HG02610 (cell line): ENCODE measurements around the gene ITIH1.

Experiments used
- ATAC-seq: cut with Tn5 transposase; IDR thresholded peaks from one replicate; pipeline ENCODE4 v1.9.1; 2021; ENCODE audit warnings: mild to moderate bottlenecking, moderate library complexity; ENCODE audit not compliant: unreplicated experiment

Gene ITIH1

GRCh38 chr3:52790337-52790736, 12.9 kb downstream of the ITIH1 start:
- no peak for ATAC-seq

DNA sequence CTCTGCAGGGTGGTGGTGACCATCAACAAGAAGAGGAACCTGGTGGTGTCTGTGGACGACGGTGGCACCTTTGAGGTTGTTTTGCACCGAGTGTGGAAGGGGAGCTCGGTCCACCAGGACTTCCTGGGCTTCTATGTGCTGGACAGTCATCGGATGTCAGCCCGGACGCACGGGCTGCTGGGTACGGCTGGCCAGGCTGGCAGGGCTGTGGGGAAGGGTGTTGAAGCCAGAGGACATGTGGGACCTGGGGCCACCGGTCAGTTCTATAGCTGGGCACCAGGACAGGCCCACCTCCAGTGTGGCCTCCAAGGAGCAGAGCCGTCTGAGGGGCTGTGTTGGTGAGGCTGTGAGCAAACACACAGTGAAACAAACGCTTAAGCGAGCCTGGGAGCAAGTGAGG, 13.3 kb downstream of the ITIH1 start:
- no peak for ATAC-seq

GRCh38 chr3:52791366-52791765, 14.0 kb downstream of the ITIH1 start:
- ATAC-seq = no peak

GRCh38 chr3:52791928-52792327, 14.5 kb downstream of the ITIH1 start:
- no peak for ATAC-seq

GRCh38 chr3:52792413-52792812, 15.0 kb downstream of the ITIH1 start:
- no peak for ATAC-seq

- no peak for ATAC-seq
Measured at GRCh38 chr3:52792961-52793695, 15.7 kb downstream of the ITIH1 start.

GRCh38 chr3:52793702-52794611, 16.6 kb downstream of the ITIH1 start:
- ATAC-seq = no peak

GRCh38 chr3:52794612-52795099, 17.3 kb downstream of the ITIH1 start, which contains the start of gene ITIH3:
Gene ITIH3, plus strand, starts transcription at chr3:52794796. Its CDS starts 8 bp downstream, at chr3:52794804.
- ATAC-seq = no peak

DNA sequence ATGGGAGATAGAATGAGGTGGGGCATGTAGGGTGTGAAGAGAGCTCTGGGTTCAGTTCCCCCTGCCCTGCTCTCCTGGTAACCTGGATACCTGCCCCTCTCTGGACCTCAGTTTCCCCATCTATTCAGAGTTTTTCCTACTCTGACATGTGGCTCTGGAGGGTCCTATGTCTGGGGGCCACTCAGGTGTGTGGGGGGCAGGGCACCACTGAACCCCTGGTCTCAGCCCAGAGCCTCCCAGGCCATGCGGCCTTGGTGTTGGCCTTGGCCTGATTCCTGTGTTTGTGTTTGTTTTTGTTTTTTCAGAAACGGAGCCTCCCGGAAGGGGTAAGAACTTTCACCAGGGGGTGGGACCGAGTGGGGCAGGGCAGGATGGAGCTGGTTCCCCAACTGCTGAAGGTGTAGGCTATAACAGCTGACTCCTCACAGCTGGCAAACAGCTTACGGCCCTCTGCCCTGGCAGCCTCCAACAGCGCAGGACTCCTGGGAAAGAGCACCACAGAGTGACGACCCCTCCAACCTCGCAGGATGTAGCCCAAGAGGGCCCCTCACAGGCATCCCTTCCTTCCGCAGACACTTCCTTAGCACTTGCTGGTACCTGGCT, 18.0 kb downstream of the ITIH1 start:
- ATAC-seq = no peak

DNA sequence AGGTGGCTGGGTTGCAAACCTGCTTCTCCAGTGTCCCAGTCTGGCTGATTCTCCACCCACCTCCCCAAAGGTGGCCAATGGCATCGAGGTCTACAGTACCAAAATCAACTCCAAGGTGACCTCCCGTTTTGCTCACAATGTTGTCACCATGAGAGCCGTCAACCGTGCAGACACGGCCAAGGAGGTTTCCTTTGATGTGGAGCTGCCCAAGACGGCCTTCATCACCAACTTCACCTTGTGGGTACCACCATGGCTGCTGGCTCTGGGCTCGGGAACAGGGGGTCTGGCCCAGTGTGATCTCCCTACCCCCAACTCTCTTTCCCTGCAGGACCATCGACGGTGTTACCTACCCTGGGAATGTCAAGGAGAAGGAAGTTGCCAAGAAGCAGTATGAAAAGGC, 19.0 kb downstream of the ITIH1 start:
- ATAC-seq = no peak

GRCh38 chr3:52798376-52798977, 21.1 kb downstream of the ITIH1 start:
- ATAC-seq = no peak

DNA sequence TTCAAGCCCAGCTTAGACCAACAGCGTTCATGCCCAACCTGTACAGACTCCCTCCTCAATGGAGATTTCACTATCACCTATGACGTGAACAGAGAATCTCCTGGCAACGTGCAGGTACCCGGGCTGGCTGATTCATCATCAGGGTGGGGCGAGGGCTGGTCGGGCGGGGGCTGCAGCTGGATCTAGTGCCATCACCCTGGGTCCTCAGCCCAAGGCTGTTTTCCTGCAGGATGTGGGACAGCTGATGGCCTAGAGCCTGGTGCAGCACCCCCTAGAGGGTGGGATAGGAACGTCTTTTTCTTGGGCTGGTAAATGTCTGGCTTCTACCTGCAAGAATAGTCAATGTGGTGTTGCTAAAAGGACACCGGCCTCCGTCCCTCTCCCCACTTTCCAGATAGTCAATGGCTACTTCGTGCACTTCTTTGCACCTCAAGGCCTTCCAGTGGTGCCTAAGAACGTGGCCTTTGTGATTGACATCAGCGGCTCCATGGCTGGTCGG, 21.6 kb downstream of the ITIH1 start:
- no peak for ATAC-seq

- ATAC-seq = no peak
Measured at GRCh38 chr3:52800079-52800478, 22.7 kb downstream of the ITIH1 start.

DNA sequence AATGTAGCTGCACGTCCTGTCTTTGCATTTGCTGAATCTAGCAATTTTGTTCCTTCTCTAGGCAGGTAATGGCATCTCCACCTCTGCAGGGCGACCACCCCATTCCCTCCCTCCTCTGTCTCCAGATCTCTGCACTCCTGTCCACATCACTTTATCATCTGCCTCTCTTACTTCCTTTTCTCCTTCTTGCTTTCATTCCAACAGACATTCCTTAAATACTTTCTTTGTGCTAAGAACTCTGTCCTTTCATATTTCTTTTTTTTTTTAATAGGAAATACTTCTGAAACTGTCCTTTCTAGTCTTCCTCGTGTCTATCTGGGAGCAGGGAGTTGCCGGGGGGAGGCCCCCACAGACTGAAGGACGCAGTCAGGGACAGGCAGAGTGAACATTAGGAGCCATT, 24.4 kb downstream of the ITIH1 start:
- no peak for ATAC-seq

DNA sequence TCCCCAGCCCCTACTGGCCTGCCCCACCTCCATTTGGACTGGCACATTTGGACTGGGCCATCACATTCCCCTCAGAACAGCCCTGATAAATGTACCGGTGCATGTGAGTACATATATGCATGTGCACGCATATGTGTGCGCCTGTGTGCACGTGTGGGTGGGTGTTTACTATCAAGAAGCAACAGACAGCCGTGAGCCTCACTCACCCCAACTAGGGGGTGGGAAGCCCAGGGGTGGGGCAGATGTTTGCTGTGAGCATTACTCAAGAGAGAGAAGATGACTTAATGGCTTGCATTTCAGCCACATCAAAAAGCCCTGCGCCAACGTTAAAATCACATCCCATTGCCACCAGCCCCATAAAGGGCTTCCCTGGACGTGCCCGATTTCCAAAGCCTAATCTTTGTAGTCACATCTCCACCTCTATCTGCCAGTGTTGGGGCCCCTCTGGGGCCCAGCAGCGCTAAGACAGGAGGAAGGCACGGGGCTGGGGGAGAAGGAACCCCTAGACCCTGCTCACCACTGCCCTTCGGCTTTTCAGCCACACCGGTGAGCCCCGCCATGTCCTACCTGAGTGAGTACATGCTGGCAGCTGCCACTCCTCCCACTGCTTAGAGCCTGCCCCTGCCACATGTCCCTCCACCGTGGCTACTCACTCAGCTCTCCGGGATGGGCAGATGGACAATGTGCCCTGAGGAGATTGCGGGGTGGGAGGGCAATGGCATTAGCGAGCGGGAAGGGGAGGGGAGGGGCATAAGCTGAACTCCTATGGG, 28.1 kb downstream of the ITIH1 start:
- ATAC-seq = no peak

GRCh38 chr3:52809149-52809548, 31.8 kb downstream of the ITIH1 start:
- no peak for ATAC-seq

DNA sequence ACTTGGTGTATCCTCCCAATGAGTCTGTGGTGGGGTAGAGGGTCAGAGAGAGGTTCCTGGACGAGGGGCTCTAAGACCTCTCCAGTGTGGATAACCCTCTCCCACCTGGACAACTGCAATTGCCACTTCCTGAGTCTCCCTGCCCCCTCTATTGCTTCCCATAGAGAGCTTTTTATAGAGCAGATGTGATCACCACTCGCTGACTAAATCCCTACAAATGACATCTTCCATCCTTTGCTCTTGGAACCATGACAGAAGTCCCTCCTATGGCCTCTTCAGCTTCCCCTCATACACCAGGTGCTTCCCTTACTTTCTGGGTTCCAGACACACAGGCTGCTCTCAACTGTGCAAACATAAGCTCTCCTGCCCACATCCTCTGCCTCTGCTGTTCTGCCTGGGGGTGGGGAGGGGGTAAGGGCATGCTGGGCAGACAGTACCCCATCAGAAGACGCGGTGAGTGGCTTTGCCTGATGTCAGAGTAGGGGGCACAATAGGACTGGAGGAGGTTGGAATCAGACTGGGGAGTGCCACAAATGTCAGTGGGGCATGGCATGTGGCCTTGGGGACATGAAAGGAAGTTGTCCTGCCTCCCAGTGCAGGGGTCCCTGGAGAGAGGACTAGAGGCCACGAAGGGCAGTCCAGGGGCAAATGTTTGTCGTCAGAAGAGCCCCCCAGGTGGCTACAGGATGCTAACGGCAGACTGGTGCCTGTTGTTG, 32.4 kb downstream of the ITIH1 start:
- ATAC-seq = no peak

DNA sequence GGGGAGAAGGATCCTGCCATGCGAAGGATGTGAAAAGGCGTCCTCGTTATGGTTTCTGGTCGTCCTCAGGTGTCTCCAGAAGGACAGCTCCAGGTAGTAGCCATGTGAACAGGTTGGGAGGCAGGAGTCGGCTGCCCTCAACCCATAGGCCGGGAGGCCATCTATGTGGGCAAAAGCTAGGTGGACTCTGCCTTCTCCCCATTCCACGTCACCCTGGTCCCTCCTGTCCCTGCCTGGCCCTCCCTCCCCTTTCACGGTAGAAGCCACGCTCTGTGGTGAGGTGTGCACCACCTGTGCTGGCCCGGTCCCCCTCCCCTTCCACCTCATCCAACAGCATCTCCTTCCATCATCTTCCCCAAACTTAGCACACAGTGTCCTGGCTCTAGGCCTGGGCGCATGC, 33.5 kb downstream of the ITIH1 start:
- ATAC-seq = no peak

DNA sequence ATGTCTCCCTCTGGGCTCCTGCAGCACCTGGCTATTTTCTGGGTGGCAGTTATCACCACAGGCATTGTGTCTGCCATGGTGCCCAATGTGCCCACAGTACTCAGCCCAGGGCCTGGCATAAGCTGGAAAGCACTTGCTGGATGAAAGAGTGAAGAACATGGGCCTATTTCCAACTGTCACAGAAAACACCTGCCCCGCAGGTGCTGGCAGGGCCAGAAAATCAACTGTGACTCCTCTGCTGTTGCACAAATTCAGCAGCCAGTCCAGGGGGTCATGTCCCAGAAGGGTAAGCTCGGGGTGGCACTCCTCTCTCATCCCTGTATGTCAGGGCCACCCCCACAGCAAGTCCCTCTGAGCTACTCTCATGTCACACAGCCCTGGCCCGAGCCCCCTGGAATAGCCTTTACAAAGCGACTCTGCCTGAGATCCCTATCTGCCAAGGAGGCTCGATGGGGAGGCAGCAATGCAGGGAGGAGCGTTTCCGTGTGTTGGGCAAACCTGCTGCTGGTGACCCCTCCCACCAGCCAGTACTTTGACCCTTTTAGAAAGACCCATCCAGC, 34.1 kb downstream of the ITIH1 start:
- ATAC-seq = no peak
